Measurements from ENCODE around the gene TAGAP. TPM values are rescaled to one million over a fixed set of nuclear protein-coding genes. Genes with fewer than 3 reads are reported as not detected.

TAGAP gene
- total RNA-seq, 4 donors from 2014 or later: 1.7 to 8.5 (median 3.3) TPM

DNA sequence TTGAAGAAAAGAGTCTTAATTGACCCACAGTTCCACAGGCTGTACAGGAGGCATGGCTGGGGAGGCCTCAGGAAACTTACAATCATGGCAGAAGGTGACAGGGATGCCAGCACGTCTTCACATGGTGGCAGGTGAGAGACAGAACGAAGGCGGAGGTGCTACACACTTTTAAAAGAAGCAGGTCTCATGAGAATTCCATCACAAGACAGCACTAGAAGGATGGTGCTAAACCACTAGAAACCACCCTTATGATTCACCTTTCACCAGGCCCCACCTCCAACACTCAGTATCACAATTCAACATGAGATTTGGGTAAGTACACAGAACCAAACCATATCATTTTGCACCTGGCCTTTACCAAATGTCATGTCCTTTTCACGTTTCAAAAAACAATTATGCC is 20.9 kb downstream of the TAGAP start:
- no peak for DNase-seq
- Histone ChIP-seq H3K27ac (no peak overlapping the region), H3K4me3 (no peak overlapping the region), H3K9me3 (peaks cover 0 to 11% of the 10 kb centered on the region in 2 donors), H3K36me3 (no peaks in the 10 kb centered on the region), H3K4me1 (no peaks in the 10 kb centered on the region), H3K27me3 (no peaks in the 10 kb centered on the region)
- intact Hi-C loops (cut with DNase I; ENCODE audit: low total_unique reads): no loop called here
- TF ChIP-seq, protein P1, sequence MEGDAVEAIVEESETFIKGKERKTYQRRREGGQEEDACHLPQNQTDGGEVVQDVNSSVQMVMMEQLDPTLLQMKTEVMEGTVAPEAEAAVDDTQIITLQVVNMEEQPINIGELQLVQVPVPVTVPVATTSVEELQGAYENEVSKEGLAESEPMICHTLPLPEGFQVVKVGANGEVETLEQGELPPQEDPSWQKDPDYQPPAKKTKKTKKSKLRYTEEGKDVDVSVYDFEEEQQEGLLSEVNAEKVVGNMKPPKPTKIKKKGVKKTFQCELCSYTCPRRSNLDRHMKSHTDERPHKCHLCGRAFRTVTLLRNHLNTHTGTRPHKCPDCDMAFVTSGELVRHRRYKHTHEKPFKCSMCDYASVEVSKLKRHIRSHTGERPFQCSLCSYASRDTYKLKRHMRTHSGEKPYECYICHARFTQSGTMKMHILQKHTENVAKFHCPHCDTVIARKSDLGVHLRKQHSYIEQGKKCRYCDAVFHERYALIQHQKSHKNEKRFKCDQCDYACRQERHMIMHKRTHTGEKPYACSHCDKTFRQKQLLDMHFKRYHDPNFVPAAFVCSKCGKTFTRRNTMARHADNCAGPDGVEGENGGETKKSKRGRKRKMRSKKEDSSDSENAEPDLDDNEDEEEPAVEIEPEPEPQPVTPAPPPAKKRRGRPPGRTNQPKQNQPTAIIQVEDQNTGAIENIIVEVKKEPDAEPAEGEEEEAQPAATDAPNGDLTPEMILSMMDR (IDR thresholded peaks at IDR 0.05): no peak
- TF ChIP-seq POLR2A (IDR thresholded peaks at IDR 0.05): no peak

DNA sequence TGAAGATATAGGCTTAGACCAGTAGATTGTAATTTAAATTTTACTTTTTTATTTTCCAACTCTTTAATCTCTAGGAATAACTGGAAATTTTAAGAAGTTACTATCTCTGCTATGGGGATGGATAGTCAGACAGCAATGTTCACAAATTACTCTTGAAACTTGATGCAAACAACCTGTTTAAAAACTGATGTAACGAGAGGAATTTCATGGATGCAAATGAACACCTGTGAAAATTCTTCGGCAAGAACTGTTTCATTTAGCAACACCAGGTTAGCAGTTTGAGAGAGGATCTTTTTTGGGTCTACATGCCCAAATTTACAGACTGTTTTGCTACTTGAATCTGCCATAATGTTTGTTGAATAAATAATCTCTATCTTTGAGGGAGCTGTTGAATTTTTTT is 24.8 kb downstream of the TAGAP start:
- H3K4me3 ChIP-seq: no peak overlapping the region
- no peak overlapping the region for H3K27ac ChIP-seq
- no peak for DNase-seq
- TF ChIP-seq, protein P1 (IDR thresholded peaks at IDR 0.05): no peak
- no peak for TF ChIP-seq POLR2A (IDR thresholded peaks at IDR 0.05)
- H3K4me1 ChIP-seq: no peaks in the 10 kb centered on the region
- H3K9me3 ChIP-seq: peaks cover 0 to 2% of the 10 kb centered on the region in 2 donors
- no peaks in the 10 kb centered on the region for H3K27me3 ChIP-seq
- intact Hi-C loops (cut with DNase I; ENCODE audit: low total_unique reads): no loop called here
- no peaks in the 10 kb centered on the region for H3K36me3 ChIP-seq

DNA sequence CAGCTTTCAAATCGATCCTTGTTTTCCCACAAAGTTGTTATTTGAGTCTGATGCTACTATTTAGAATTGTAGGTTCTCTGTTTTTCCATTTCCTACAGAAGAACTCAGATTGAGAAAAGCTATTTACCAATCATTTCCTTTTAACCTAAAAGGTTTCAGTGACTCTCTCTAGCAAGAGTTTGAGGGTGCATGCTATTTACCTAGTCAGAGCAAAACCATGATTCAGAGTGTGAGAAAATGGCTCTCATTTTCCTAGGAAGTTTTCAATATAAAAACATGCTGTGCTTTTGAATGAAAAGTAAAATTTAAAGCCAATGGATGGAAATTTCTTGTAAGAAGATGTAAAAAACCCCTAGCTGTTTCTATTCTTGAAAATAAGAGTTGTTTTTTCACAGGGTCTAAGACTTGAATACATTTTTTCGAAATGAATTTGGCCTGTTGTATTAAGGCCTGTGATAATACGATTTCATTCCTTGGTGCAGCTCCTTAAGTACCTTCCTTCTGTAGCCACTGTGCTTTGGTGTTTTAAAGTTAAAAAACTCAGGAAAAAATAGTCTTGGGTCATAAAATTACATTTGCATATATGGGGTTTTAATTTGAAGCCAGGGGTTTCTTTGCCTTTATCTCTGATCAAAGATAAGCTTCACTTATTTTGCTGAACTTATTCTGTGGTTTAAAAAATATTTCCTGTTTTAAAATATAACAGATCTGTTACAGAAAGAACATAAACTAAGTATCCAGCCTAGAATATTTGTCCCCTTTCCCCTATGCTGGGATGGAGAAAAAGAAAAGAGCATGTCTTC is 26.8 kb downstream of the TAGAP start:
- no peak for DNase-seq
- Histone ChIP-seq H3K27ac (no peak overlapping the region), H3K36me3 (no peaks in the 10 kb centered on the region), H3K4me1 (no peaks in the 10 kb centered on the region), H3K4me3 (no peak overlapping the region), H3K27me3 (no peaks in the 10 kb centered on the region), H3K9me3 (no peaks in the 10 kb centered on the region)
- TF ChIP-seq, protein P1 (IDR thresholded peaks at IDR 0.05): no peak
- TF ChIP-seq POLR2A (IDR thresholded peaks at IDR 0.05): no peak
- intact Hi-C loops (cut with DNase I; ENCODE audit: low total_unique reads): no loop called here

DNA sequence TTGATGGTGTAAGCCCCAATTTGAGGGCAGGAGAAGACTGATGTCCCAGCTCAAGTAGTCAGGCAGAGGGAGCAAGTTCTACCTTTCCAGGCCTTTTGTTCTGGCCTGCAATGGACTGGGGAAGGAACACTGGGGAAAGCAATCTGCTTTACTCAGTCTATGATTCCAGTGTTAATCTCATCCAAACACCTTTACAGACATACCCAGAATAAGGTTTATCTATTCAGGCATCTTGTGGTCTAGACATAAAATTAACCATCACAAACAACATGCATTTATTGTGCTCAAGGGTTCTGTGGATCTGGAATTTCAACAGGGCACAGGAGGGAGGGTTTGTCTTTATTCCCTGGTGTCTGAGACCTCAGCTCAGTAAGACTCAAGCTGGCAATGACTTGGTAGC is 30.4 kb downstream of the TAGAP start:
- H3K9me3 ChIP-seq: no peaks in the 10 kb centered on the region
- no peaks in the 10 kb centered on the region for H3K4me1 ChIP-seq
- H3K27ac ChIP-seq: no peak overlapping the region
- no peaks in the 10 kb centered on the region for H3K36me3 ChIP-seq
- no peak for DNase-seq
- TF ChIP-seq POLR2A (IDR thresholded peaks at IDR 0.05): no peak
- TF ChIP-seq, protein P1 (IDR thresholded peaks at IDR 0.05): no peak
- intact Hi-C loops (cut with DNase I; ENCODE audit: low total_unique reads): no loop called here
- H3K4me3 ChIP-seq: no peak overlapping the region
- no peaks in the 10 kb centered on the region for H3K27me3 ChIP-seq

DNA sequence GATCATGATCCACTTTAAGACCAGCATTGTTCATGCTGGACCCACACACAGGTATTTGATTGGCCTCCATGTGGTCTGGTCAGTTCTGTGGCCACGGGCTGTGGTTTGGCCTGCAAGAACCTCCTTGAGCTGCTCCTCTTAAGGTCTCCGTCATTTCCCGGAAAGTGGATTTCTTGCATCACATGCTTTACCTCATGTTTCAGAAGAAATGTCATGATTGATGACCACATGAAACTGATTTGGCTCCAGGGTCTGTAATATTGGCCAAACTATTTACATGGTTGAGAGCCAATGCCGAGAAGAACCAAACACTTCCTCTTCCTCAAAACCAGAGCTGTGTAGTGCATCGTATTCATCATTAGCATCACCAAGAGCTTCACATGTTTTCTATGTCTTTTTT is 31.6 kb downstream of the TAGAP start:
- no peak for DNase-seq
- Histone ChIP-seq H3K36me3 (no peaks in the 10 kb centered on the region), H3K27me3 (no peaks in the 10 kb centered on the region), H3K4me1 (no peaks in the 10 kb centered on the region), H3K9me3 (no peaks in the 10 kb centered on the region), H3K4me3 (no peak overlapping the region), H3K27ac (no peak overlapping the region)
- TF ChIP-seq, protein P1 (IDR thresholded peaks at IDR 0.05): no peak
- TF ChIP-seq POLR2A (IDR thresholded peaks at IDR 0.05): no peak
- intact Hi-C loops (cut with DNase I; ENCODE audit: low total_unique reads): no loop called here
